ENCODE data around the gene C11orf21. TPM values are rescaled to one million over a fixed set of nuclear protein-coding genes. Genes with fewer than 3 reads are reported as not detected.

The C11orf21 gene
- total RNA-seq, 4 donors from 2014 or later = 0.39 to 2.4 (median 1.1) TPM

DNA sequence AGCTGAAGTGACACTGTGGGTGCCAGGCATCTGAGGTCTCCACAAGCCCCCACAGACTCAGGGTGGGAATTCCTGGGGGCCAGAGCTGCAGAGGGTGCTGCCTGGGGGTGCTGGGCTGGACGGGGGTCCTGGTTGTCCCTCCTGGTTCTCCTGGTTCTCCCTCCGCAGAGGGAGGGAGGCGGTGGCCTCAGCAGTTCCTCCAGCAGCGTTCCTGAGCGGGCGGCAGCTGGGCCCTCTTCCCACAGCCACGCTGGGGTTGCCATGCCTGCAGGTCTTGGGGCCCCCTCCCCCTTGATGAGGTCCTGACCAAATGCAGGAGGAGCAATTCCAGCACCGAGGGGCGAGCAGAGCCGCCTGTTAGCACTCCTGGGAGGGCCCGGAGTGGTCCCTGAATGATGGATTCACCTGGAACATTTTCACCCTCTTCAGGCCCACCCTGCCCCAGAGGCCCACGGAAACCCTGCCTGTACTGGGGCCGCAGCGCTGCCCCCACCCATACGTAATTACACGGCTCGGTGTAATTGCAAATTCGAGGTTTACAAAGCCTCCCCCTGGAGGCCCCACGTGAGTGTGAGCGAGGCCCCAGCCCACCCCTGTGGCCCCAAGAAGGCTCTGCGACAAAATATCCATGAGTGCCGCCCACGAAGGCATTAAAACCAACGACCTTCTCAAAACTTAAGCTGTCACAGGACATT, 635 bp downstream of the C11orf21 start:
- H3K4me1 ChIP-seq = peaks cover 0 to 44% (median 32%) of the 10 kb centered on the region in 4 donors
- TF ChIP-seq POLR2A (IDR thresholded peaks at IDR 0.05) = no peak
- TF ChIP-seq, protein P1, sequence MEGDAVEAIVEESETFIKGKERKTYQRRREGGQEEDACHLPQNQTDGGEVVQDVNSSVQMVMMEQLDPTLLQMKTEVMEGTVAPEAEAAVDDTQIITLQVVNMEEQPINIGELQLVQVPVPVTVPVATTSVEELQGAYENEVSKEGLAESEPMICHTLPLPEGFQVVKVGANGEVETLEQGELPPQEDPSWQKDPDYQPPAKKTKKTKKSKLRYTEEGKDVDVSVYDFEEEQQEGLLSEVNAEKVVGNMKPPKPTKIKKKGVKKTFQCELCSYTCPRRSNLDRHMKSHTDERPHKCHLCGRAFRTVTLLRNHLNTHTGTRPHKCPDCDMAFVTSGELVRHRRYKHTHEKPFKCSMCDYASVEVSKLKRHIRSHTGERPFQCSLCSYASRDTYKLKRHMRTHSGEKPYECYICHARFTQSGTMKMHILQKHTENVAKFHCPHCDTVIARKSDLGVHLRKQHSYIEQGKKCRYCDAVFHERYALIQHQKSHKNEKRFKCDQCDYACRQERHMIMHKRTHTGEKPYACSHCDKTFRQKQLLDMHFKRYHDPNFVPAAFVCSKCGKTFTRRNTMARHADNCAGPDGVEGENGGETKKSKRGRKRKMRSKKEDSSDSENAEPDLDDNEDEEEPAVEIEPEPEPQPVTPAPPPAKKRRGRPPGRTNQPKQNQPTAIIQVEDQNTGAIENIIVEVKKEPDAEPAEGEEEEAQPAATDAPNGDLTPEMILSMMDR (IDR thresholded peaks at IDR 0.05) = no peak
- no peak for TF ChIP-seq EP300 (IDR thresholded peaks at IDR 0.05)
- H3K36me3 ChIP-seq = no peaks in the 10 kb centered on the region
- H3K4me3 ChIP-seq = peak overlapping the region in 2 of 4 donors; percentile 8 to 9
- peak in 1 of 2 donors; percentile 3 for DNase-seq (ENCODE audit: low spot score in 2 of 2)
- peak overlapping the region in 1 of 4 donors; percentile 56 for H3K27ac ChIP-seq
- no peaks in the 10 kb centered on the region for H3K9me3 ChIP-seq
- WGBS, 2 donors = 59 to 69% methylated on average over 20 to 22 of the region's 24 CpGs
- H3K27me3 ChIP-seq = no peaks in the 10 kb centered on the region

DNA sequence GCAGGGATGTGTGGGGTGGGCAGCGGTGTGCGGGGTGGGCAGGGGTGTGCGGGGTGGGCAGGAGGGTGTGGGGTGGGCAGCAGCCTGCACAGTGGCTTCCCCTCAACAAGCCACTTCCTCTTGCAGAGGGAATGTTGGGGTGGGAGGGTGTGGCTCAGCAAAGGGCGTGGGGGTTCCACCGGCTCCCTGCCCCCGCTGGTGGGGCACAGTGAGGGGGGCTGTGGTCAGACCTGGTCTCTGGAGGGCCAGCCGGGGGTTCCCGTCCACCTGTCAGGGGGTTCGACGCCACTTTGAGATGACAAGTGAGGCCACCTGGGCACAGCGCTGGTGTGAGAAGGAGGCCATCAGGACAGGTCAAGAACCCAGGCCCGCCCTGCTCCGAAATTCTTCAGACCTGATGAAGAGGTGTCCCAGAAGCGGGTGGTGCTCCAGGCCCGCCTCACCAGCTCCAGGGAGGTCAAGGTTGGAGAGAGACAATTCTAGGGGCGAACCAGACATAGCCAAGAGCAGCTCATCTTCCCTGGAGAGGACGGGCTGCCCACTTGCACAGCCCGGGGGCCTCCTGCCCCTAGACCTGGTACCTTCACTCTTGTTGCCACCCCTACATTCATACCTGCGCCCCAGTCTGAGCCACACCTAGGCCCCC, 1.3 kb downstream of the C11orf21 start:
- H3K9me3 ChIP-seq = no peaks in the 10 kb centered on the region
- peaks cover 0 to 37% (median 25%) of the 10 kb centered on the region in 4 donors for H3K4me1 ChIP-seq
- WGBS, 2 donors = 65 to 78% methylated on average over 8 of the region's 19 CpGs
- peak overlapping the region in 1 of 4 donors; percentile 56 for H3K27ac ChIP-seq
- H3K4me3 ChIP-seq = peak overlapping the region in 2 of 4 donors; percentile 2 to 5
- peak in 1 of 2 donors; percentile 3 for DNase-seq (ENCODE audit: low spot score in 2 of 2)
- no peaks in the 10 kb centered on the region for H3K27me3 ChIP-seq
- no peaks in the 10 kb centered on the region for H3K36me3 ChIP-seq
- TF ChIP-seq, protein P1 (IDR thresholded peaks at IDR 0.05) = no peak
- no peak for TF ChIP-seq POLR2A (IDR thresholded peaks at IDR 0.05)
- no peak for TF ChIP-seq EP300 (IDR thresholded peaks at IDR 0.05)

DNA sequence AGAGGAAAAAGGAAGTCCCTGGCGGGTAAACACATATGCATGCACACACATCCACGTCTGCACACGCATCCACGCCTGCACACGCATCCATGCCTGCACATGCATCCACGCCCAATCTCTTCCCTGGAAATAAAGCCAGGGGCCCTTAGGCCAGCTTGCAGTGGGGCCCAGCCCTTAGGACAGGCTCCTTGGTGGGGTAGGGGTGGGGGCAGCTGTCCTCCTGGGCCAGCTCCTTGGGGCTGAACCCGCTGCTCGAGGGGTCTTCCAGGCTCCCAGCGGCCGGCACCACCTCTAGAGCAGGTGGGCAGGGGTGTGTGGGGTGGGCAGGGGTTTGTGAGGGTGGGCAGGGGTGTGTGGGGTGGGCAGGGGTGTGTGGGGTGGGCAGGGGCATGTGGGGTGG, 1.9 kb downstream of the C11orf21 start:
- Histone ChIP-seq H3K9me3 (no peaks in the 10 kb centered on the region), H3K4me3 (no peak overlapping the region), H3K4me1 (peaks cover 0 to 31% (median 19%) of the 10 kb centered on the region in 4 donors), H3K27me3 (no peaks in the 10 kb centered on the region), H3K36me3 (no peaks in the 10 kb centered on the region), H3K27ac (no peak overlapping the region)
- no peak for DNase-seq (ENCODE audit: low spot score in 2 of 2)
- 63 to 68% methylated on average over 6 to 8 of the region's 10 CpGs for WGBS, 2 donors
- TF ChIP-seq EP300 (IDR thresholded peaks at IDR 0.05) = no peak

DNA sequence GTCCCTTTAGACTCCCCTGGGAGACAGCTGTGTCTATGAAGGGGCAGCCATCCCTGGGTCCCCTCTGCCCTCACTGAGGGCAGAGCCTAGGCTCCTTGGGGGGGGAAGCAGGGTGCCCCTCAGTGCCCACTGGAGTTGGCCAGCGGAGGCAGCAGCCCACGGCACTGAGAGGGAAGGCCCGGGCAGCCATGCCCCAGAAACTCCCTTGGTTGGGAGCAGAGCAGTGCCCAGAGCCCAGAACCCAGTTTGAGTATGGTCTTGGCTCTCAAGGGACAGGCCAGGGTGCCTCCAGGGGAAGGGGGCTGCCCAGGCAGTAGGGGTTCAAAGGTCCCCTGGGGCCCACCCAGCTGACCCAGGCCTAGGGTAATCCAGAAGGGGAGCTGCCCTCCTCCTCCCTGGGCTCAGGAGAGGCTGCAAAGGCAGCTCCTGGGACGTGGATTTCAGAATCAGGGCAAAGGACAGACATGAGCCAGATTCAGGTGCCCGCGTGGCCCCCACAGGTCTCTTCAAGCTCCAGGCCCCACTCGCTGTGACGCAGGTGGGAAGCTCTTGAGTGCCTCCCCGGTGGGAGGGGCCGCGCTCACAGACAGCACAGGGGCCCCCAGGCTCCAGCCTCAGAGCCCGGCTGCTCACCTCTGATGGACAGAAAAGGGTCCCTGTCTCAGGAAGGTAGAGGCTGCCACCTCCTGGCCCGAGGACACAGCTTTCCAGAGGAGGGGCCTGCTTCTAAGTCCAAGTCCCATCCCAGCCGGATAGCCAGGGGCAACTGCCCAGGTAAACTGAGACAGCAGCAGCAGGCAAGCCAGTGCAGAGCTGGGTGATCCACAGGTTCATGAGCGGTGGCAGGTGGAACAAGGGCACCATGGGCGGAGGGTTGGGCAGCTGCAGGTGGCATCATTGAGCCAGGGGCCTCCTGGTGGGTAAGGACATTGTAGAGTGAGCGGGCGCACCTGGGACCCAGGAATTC, 2.6 kb downstream of the C11orf21 start:
- no peaks in the 10 kb centered on the region for H3K9me3 ChIP-seq
- TF ChIP-seq, protein P1 (IDR thresholded peaks at IDR 0.05) = peak in 4 of 5 experiments; percentile 9 to 41 (median 20)
- no peak for TF ChIP-seq POLR2A (IDR thresholded peaks at IDR 0.05)
- TF ChIP-seq EP300 (IDR thresholded peaks at IDR 0.05) = no peak
- H3K27ac ChIP-seq = no peak overlapping the region
- WGBS, 2 donors = 64 to 69% methylated on average over 12 to 16 of the region's 18 CpGs
- DNase-seq (ENCODE audit: low spot score in 2 of 2) = peak in 1 of 2 donors; percentile 4
- H3K27me3 ChIP-seq = no peaks in the 10 kb centered on the region
- no peaks in the 10 kb centered on the region for H3K36me3 ChIP-seq
- H3K4me1 ChIP-seq = peaks cover 0 to 24% (median 15%) of the 10 kb centered on the region in 4 donors
- H3K4me3 ChIP-seq = no peak overlapping the region

DNA sequence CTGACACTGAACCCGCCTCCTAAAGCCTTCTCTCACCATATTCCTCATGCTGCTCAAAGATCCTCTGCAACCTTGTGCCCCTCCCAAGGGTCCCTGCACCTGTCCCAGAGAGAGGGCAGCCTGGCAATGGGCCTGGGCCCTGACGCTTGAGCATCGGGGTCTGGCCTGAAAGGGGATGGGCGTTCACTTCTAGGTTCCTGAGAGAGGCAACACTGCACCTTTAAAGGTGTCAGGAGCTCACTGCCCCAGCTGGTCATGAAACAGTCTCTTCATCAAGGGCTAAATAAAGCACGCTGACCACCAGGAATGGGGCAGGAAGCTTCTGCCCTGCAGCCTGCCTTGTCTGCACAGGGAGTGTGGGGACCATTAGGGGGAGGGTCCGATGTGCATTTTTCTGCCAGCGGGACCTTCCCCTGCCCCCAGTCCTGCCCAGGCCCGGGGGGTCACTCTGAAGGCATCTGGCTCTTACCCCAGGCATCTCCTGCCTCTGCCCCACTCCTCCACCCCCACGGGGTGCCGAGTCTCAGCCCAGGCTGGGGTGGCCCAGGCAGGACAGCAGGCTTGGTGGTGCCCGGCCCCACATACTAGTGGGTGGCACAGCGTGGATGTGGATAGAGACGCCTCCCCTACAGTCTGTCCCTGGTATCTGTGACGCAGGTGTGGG, 3.5 kb downstream of the C11orf21 start:
- no peaks in the 10 kb centered on the region for H3K27me3 ChIP-seq
- H3K4me1 ChIP-seq = peaks cover 0 to 16% (median 9%) of the 10 kb centered on the region in 4 donors
- TF ChIP-seq EP300 (IDR thresholded peaks at IDR 0.05) (no peak), POLR2A (IDR thresholded peaks at IDR 0.05) (no peak)
- TF ChIP-seq, protein P1 (IDR thresholded peaks at IDR 0.05) = no peak
- DNase-seq (ENCODE audit: low spot score in 2 of 2) = no peak
- H3K36me3 ChIP-seq = no peaks in the 10 kb centered on the region
- no peak overlapping the region for H3K4me3 ChIP-seq
- 70 to 73% methylated on average over 10 to 12 of the region's 14 CpGs for WGBS, 2 donors
- H3K27ac ChIP-seq = no peak overlapping the region
- no peaks in the 10 kb centered on the region for H3K9me3 ChIP-seq
